Motor neuron (in vitro differentiated cells): ENCODE results near the gene MINAR1. TPM values are rescaled to one million over a fixed set of nuclear protein-coding genes. Genes with fewer than 3 reads are reported as not detected.
A peak's percentile ranks its signal among the peaks of the same experiment; 100 is the strongest.
"Not testable (repeated sequence)": the region's sequence is repeated elsewhere in the genome, so short reads cannot be mapped to it uniquely, and the experiment has no call there.

Experiments
- ATAC-seq, 8 experiments: fragments of 200-7000 bp; cut with Tn5 transposase; replicated peaks in 6 of 8; 2 replicates each; pipeline ENCODE4 v1.8.0; 2021; ENCODE audit warnings: mild to moderate bottlenecking in 8 of 8, moderate library complexity in 8 of 8
- H3K27ac ChIP-seq, 2 donors: fragments of 250-450 bp; sonication (Bioruptor Pico); 2 replicates each; pipeline ENCODE4 v1.9.0; 2021; ENCODE audit warnings: antibody characterized with exemption in 2 of 2, mild to moderate bottlenecking in 2 of 2, moderate library complexity in 1 of 2
- H3K4me1 ChIP-seq, 2 donors: fragments of 250-450 bp; sonication (Bioruptor Pico); replicated peaks in 1 of 2; 2 replicates each; pipeline ENCODE4 v1.6.1; 2021; ENCODE audit warnings: antibody characterized with exemption in 2 of 2, mild to moderate bottlenecking in 2 of 2, moderate library complexity in 1 of 2
- H3K4me3 ChIP-seq, 5 donors: fragments of 250-450 bp; sonication (Bioruptor Pico); 2 replicates each; pipeline ENCODE4 v1.9.0; 2021; ENCODE audit warnings: antibody characterized with exemption in 5 of 5, mild to moderate bottlenecking in 5 of 5, moderate library complexity in 4 of 5
- WGBS, 10 experiments: fragments of 450-650 bp; shearing (Covaris generic); methylation state at CpG; one replicate each; pipeline ENCODE4 v1.0.0; 2022; 5-methylcytosine and 5-hydroxymethylcytosine counted together
- in situ Hi-C, 9 experiments: fragments of 400-800 bp; cut with MboI; loops; one replicate each; pipeline ENCODE4 v1.15.0; 2021; ENCODE audit warnings: low sequenced_read_pairs in 9 of 9, low pct_unique_long_range_greater_than_20kb in 2 of 9; ENCODE audit not compliant: unreplicated experiment in 9 of 9
- total RNA-seq, 8 experiments: library from RNA; unstranded; fragments of 300-600 nt; gene quantifications; 2 replicates each; pipeline versions ENCODE4 v1.2.3 to v1.2.4, GENCODE V29; 2022

Gene MINAR1
- total RNA-seq, 8 experiments from 2014 or later, result 1.4 to 18.6 (median 8.1) TPM

DNA sequence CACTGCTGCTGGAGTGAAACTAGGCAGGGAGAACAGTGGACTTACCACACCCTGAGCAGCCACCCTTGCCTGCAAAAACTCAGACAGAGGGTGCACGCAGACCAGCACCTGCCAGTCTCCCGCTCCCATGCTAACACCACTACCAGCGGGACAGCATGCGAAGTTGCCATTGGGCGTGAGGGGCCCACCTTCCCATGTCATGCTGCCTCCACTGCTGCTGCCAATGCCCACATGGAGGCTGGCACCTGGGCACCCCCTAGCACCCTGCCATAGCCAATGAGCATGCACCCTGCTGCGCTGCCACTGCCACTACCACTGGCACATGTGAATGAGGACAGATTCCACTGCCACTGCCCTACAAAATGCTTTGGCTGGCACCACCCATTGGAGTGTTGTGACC is 19.7 kb upstream of the MINAR1 start:
- no peak for ATAC-seq
- Histone ChIP-seq H3K4me3 (no peak overlapping the region), H3K27ac (no peak overlapping the region), H3K4me1 (peaks cover 5 to 23% of the 10 kb centered on the region in 2 donors)
- WGBS, 10 experiments, result 72 to 95% (median 93%) methylated on average over 2 to 3 of the region's 6 CpGs; no CpG with 5 or more reads in 7 of the 10 experiments
- in situ Hi-C loops, result no loop called here

DNA sequence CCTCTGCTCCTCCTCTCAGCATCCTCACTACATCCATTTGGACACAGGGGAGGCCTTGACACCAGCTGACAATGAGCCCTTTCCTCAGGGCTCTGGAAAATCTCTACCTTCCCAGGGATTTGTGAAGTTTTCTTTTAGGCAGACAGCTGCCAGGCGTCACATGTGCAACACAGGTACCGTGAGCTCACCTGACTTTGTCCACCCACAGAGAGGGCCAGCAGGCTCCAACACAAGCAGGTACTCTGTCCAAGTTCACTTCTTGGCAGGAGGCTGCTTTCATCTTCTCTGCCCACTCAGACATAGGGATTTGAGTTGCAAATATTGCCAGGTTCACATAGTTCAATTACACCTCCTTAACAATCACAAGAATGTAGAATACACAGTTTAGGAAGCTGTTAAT is 15.3 kb upstream of the MINAR1 start:
- H3K4me3 ChIP-seq, result no peak overlapping the region
- 87 to 100% (median 100%) methylated on average over 1 to 2 of the region's 2 CpGs; no CpG with 5 or more reads in 7 of the 10 experiments for WGBS, 10 experiments
- H3K4me1 ChIP-seq, result no peaks in the 10 kb centered on the region
- H3K27ac ChIP-seq, result no peak overlapping the region
- ATAC-seq, result no peak
- in situ Hi-C loops, result no loop called here

DNA sequence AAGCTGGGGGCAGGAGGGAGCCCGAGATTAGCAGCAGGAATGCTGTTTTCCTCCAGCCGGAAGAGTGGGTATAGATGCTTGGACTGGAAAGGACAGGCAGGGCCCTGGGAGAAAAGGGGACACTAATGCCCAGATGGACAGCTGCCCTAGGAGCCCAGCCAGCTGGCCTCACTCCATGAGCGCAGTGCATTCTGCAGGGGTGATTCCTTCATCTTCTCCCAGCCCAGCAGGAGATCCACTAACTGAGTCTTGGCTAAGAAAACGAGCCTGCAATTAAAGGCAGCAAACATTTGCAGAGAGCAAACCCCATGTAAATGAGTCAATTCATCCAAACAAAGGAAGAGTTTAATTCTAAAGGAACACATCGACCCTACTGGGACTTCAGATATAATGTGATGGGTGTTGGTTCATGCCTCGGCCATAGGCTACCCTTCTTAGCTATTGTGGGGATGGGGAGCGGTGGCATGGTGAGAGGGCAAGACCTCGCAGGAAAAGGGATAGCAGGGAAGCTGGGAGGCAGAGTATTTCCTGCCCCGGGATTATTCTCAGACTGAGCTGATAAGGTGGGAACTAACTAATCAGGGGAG is 13.3 kb upstream of the MINAR1 start:
- 0 to 76% (median 51%) methylated on average over 1 to 8 of the region's 9 CpGs; no CpG with 5 or more reads in 2 of the 10 experiments for WGBS, 10 experiments
- ATAC-seq, result no peak
- Histone ChIP-seq H3K4me3 (no peak overlapping the region), H3K4me1 (no peaks in the 10 kb centered on the region), H3K27ac (no peak overlapping the region)
- in situ Hi-C loops, result no loop called here

DNA sequence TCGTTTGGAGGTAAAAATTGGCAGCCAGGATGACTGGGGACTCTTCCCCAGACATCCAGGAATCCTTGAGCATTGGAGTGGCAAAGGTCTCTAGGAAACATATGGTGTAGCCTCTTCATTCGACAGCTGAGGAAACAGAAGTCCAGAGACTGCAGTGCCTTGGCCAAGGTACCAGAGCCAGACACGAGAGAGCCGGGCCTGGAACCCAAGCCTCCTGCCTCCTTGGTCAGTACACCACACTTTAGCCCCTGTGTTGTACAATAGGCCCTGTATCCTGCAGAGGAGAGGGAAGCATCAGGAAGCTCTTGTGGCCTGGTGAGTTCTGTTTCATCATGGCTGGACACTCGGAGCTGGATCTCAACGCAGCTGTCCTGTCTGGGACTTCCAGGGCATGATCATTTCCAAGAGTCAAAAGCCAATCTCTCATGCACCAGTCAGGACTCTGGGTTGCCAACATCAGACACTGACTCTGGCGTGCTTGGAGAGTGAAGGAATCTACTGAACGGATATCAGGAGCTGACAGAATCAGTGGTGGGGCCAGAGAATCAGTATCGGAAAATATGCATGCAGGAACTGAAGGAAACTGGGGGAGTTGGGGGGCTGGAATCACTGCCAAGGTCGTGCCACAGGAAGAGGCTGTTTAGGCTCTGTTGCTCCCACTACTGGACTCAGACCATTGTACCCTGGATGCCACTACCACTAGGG is 6.4 kb upstream of the MINAR1 start:
- no peak overlapping the region for H3K27ac ChIP-seq
- no peak for ATAC-seq
- H3K4me3 ChIP-seq, result no peak overlapping the region
- H3K4me1 ChIP-seq, result no peaks in the 10 kb centered on the region
- in situ Hi-C loops, result no loop called here
- 40 to 89% (median 65%) methylated on average over 1 to 7 of the region's 10 CpGs; no CpG with 5 or more reads in 4 of the 10 experiments for WGBS, 10 experiments

DNA sequence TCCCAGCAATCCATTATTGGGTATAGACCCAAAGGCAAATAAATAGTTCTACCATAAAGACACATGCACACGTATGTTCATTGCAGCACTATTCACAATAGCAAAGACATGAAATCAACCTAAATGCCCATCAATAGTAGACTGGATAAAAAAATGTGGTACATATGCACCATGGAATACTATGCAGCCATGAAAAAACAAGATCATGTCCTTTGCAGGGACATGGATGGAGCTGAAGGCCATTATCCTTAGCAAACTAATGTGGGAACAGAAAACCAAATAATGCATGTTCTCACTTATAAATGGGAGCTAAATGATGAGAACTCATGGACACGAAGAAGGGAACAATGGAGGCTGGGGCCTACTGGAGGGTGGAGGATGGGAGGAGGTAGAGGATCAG is 5.2 kb upstream of the MINAR1 start:
- in situ Hi-C loops, H3K4me1 ChIP-seq, ATAC-seq, H3K4me3 ChIP-seq, H3K27ac ChIP-seq: not testable (repeated sequence)
- 71 to 100% (median 100%) methylated on average over 1 to 2 of the region's 2 CpGs; no CpG with 5 or more reads in 3 of the 10 experiments for WGBS, 10 experiments

DNA sequence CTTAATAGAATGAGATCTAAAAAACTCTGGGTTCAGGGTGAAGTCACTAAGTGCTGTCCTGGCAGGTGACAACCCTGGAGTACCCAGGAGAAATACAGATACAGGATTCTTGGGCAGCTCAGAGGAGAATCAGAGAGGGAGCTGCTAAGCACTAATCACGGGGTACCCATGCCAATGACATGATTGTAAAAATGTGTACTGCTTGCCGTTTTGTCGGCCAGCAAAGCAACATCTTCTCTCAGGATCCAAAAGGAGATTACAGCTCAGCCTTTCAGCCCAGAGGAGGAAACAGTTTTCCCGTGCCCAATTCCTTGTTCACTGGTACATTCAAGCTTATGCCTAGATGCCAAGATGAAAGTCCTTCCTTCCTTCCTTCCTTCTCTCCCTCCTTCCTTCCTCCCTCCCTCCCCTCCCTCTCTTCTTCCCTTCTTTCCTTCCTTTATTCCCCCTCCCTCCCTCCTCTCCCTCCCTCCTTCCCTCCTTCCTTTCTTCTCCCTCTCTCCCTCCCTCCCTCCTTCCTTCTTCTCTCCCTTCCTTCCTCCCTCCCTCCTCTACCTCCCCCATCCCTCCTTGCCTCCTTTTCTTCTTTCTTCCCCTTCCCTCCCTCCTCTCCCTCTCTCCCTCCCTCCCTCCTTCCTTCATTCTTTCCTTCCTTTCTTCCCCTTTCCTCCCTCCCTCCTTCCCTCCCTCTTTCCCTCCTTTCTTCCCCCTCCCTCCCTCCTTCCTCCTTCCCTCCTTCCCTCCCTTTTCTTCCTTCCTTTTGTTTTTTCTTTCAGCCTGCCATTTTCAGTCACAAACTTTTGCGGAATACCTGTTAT is 4.1 kb upstream of the MINAR1 start:
- Histone ChIP-seq H3K27ac (no peak overlapping the region), H3K4me1 (peaks cover 3 to 4% of the 10 kb centered on the region in 2 donors), H3K4me3 (no peak overlapping the region)
- no peak for ATAC-seq
- 0 to 100% (median 88%) methylated on average over 1 to 4 of the region's 5 CpGs; no CpG with 5 or more reads in 3 of the 10 experiments for WGBS, 10 experiments
- in situ Hi-C loops, result no loop called here

DNA sequence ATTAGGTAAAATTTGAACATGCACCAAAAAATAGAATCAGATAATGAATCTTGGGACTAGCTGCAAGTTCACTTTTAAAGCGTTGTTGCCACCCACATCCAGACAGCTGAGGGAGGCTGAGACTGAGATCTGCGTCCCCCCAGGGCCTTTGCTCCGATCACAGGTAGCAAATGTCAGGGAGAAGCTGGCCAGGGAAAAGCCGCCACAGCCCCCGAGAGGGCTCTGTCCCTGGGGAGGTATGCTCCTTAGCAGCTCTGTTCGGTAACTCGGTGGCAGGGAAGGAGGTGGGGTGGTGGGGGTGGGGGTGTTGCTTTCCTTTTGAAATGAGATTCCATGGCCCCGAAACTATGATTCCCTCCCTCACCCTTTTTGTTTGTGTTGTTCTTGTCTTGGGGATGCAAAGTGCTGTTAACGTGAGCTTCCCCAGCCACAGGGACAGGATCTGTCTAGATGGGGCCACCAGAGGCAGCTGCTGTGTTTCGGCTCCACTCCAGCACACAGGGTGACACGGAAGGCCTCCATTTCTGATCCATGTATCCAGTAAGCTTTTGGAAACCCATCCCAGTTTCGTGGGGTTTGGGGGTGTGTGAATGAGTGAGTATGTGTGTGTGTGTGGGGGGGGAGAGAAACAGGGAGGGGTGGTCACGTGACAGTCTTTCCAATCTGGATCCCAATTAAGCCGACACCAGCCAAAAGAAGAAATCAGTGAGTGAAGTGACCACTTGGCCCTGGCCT is 1.1 kb upstream of the MINAR1 start:
- no peak overlapping the region for H3K27ac ChIP-seq
- H3K4me3 ChIP-seq, result peak overlapping the region; percentile 37 to 66 (median 63)
- in situ Hi-C loops, result no loop called here
- H3K4me1 ChIP-seq, result peaks cover 6 to 7% of the 10 kb centered on the region in 2 donors
- 20 to 100% (median 49%) methylated on average over 1 to 4 of the region's 14 CpGs; no CpG with 5 or more reads in 4 of the 10 experiments for WGBS, 10 experiments
- ATAC-seq, result peak in 5 of 8 experiments; percentile 6 to 30 (median 22)

DNA sequence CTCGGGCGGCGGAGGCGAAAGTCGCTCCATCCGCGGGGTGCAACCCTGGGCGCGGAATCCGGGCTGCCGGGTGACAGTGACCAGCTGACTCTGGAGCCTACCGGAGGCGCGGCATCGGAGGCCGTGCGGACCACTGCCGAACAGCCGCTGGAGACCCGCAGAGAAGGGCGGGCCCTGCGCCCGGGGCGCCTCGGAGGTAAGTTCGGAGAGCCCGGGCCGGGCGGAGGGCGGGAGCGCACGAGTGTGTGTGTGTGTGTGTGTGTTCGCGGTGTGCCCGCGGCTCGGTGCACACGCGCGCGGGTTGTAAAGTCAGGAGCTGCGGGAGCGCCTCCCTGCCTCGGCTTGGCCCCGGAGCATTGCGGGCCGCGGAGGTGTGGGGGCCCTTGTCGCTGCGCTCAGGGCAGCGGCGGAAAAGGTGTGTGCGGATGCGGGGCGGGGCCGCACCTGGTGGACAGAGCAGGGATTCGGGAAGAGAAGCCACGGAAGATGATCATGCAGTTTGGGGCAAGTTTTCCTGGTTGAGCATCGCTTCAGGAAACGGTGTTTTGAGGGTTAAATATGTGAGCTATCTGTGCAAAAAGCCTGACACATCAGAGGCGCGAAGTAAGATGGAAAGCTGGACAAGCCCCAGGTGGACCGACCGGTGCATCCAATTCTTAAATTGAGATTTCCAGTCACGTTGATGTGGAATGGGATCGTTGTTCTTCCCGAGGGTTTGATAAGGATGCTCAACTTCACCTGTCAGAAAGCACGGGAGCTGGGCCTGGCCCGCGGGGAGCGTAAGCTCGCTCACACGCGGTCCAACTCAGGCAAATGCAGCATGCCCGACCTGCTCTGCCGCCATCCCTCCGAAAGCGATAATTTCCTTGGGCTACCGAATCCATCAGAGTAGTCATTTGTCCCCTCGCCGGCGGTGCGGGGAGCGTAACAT is 474 bp downstream of the MINAR1 start:
- peak in 6 of 8 experiments; percentile 50 to 61 (median 60) for ATAC-seq
- WGBS, 10 experiments, result 0 to 100% (median 21%) methylated on average over 1 to 13 of the region's 84 CpGs; no CpG with 5 or more reads in 5 of the 10 experiments

DNA sequence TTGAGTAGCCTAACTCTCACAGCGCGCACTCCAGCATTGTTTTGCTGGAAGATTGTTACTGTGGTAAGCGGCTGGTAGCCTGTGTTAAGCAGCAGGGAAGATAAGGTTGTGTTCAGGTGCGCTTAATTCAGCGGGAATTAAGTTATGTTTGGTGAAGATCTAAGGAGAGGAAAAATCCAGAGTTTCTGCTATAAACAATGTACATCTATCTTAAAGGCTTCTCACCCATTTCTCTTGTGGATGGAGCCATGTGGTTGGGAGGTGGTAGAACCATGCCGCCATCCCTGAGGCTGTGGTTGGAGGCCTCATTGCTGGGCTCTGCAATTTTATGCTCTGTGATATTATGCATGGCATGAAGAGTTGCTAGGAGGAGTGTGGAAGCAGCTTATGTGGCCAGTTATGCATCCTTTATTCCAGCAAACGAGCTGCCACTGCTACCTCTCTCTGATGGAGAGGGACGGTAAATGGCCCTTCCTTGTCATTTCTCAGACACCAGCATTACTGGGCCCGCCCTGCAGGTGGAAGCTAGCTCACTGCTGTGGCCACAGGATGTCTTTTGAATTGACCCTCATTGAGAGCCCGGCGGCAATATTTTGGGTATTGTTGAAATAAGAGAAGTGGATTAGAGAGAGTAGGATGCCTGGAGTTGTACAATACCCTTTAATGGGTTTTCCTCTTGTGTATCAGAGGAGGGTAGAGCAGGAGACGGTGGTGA is 1.3 kb downstream of the MINAR1 start:
- H3K4me3 ChIP-seq, result peak overlapping the region; percentile 37 to 66 (median 63)
- 22 to 76% (median 42%) methylated on average over 1 to 8 of the region's 12 CpGs; no CpG with 5 or more reads in 1 of the 10 experiments for WGBS, 10 experiments
- peaks cover 6 to 7% of the 10 kb centered on the region in 2 donors for H3K4me1 ChIP-seq
- no peak overlapping the region for H3K27ac ChIP-seq
- in situ Hi-C loops, result no loop called here
- peak in 3 of 8 experiments; percentile 2 to 13 (median 6) for ATAC-seq

More for the DNA sequence above, 474 bp downstream of the MINAR1 start:
- Histone ChIP-seq H3K4me3 (peak overlapping the region; percentile 37 to 66 (median 63)), H3K4me1 (peaks cover 6 to 7% of the 10 kb centered on the region in 2 donors), H3K27ac (no peak overlapping the region)
- in situ Hi-C loops, result no loop called here

DNA sequence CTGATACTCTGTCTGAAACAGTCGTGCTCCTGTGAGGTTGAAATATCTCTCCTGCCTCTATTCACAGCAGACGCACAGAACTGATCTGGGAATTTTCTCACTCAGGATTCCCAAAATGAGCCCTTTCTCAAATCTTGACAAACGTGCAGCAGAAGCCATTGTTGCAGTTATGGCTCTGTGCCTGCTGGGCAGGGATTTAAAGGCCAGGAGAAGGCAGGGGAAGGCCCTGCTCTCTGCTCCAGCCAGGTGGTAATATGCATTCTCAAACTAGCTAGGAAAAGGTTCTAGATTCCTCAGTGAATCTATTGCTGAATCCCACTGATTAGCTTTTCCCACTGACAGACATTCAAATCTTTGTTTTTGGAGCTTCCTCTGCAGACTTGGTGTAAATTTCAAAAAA is 2.2 kb downstream of the MINAR1 start:
- H3K27ac ChIP-seq, result no peak overlapping the region
- H3K4me1 ChIP-seq, result peaks cover 6 to 7% of the 10 kb centered on the region in 2 donors
- no peak for ATAC-seq
- 33 to 100% (median 54%) methylated on average over 1 to 3 of the region's 3 CpGs; no CpG with 5 or more reads in 3 of the 10 experiments for WGBS, 10 experiments
- in situ Hi-C loops, result no loop called here
- peak overlapping the region in 1 of 5 donors; percentile 64 for H3K4me3 ChIP-seq

DNA sequence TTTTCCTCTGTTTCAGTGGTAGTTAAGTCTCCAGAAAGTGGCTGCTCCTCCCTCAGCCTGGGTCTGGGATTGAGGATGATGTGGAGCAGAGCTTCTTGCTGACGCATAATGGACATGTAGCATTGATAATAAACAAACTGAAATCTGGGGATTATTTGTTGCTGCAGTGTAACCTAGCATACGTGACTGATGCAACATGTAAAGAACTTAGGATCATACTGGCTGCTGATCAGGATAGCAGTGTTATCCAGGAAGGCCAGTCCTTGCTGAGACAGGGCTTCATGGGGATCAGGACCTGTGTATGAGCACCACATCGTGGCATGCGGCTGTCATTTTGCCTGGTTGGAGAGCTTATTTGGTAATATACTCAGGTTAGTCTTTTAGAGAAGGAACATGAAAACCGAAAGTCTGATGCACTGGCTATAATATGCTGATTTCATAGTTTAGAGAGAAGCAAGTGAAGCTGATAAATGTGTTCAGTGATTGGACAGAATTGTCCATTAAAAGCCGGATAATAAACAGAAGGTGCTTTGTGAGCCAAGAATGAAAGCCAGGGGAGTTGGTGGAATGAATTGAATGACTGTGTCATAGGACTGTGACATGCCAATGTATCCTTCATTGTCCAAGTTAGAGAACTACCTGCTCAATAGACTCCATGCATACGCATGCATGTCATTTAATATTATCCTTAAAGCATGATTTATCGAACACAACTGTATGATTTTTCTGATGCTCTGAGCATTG is 4.1 kb downstream of the MINAR1 start:
- in situ Hi-C loops, result no loop called here
- ATAC-seq, result no peak
- no peak overlapping the region for H3K27ac ChIP-seq
- WGBS, 10 experiments, result 50 to 100% (median 81%) methylated on average over 2 to 8 of the region's 8 CpGs
- peak overlapping the region in 1 of 5 donors; percentile 10 for H3K4me3 ChIP-seq
- peaks cover 4 to 6% of the 10 kb centered on the region in 2 donors for H3K4me1 ChIP-seq
